Activated T-helper 17 cell treated with anti-CD3 and anti-CD28 coated beads, Interleukin-2, amount 50 U/mL, for 72 hours (primary cell): Measurements from ENCODE around the gene SLC25A48. TPM values are rescaled to one million over a fixed set of nuclear protein-coding genes. Genes with fewer than 3 reads are reported as not detected.

Experiments used
- ATAC-seq: fragments of 150-1000 bp; cut with Tn5 transposase; replicated peaks from 2 replicates; pipeline ENCODE4 v1.10.0; 2021; ENCODE audit warnings: mild to moderate bottlenecking, moderate library complexity
- H3K27ac Mint-ChIP-seq: one replicate; pipeline ENCODE4 v1.8.0; 2022; ENCODE audit warnings: mixed read lengths
- H3K27me3 Mint-ChIP-seq: one replicate; pipeline ENCODE4 v1.8.0; 2022; ENCODE audit warnings: mixed read lengths
- H3K36me3 Mint-ChIP-seq: one replicate; pipeline ENCODE4 v1.8.0; 2022; ENCODE audit warnings: low read depth, mild to moderate bottlenecking, mixed read lengths
- H3K4me1 Mint-ChIP-seq: one replicate; pipeline ENCODE4 v1.8.0; 2022; ENCODE audit warnings: mixed read lengths
- H3K4me3 Mint-ChIP-seq: one replicate; pipeline ENCODE4 v1.8.0; 2022; ENCODE audit warnings: mild to moderate bottlenecking, mixed read lengths
- H3K9me3 Mint-ChIP-seq: one replicate; pipeline ENCODE4 v1.8.0; 2022; ENCODE audit warnings: mixed read lengths
- total RNA-seq, 2 donors: library from RNA; stranded (reverse); gene quantifications; one replicate each; pipeline ENCODE4 v1.2.3, GENCODE V29; 2022

The SLC25A48 gene
- total RNA-seq, 2 donors from 2014 or later, result not detected

DNA sequence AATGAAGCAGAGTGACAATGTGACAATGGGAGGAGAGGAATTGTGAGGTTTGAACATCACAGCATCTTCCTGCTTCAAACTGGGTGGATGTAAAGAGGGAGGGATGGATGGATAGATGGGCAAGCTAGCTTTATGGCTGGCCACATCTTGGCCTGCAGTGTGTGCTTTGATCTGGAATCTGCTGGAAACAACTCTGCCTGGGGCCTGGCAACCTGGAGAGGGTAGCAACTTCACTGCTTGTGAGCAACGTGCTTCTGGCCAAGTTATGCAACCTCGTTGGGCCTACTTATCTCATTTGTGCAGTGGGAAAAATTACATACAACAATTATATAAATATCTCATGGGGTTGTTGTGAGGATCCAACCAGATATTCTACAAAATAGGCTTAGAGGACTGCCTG is 55.8 kb downstream of the SLC25A48 start:
- Mint-ChIP-seq H3K4me3 (no peak overlapping the region), H3K9me3 (no peaks in the 10 kb centered on the region), H3K36me3 (no peaks in the 10 kb centered on the region), H3K4me1 (peaks cover 10% of the 10 kb centered on the region), H3K27ac (no peak overlapping the region), H3K27me3 (peaks cover 21% of the 10 kb centered on the region)
- ATAC-seq, result no peak

- ATAC-seq, result peak; percentile 96
- Mint-ChIP-seq H3K27me3 (peaks cover 19% of the 10 kb centered on the region), H3K27ac (no peak overlapping the region), H3K4me3 (peak overlapping the region; percentile 23), H3K9me3 (no peaks in the 10 kb centered on the region), H3K4me1 (peaks cover 13% of the 10 kb centered on the region), H3K36me3 (no peaks in the 10 kb centered on the region)
Measured at GRCh38 chr5:135890867-135891266, 56.4 kb downstream of the SLC25A48 start.

DNA sequence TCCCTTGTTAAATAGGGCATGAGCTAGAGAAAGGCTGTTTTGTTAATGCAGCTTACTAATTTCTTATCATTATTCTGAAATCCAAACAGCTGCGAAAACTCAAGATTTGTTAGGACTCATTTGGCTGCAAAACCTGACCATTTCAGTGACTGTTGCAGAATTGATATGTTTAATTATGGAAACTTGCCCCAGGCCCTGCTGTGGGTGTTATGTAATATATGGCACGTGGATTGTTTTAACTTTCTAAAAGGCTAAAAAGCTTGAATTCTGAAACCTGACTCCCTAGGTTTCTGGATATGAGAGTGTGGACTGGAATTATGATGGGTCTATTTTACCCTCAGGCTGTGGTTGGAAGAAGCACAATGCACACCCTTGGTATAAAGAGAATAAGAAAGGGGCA is 56.8 kb downstream of the SLC25A48 start:
- Mint-ChIP-seq H3K4me3 (no peak overlapping the region), H3K36me3 (no peaks in the 10 kb centered on the region), H3K27me3 (peaks cover 23% of the 10 kb centered on the region), H3K4me1 (peaks cover 17% of the 10 kb centered on the region), H3K9me3 (no peaks in the 10 kb centered on the region), H3K27ac (no peak overlapping the region)
- ATAC-seq, result no peak

DNA sequence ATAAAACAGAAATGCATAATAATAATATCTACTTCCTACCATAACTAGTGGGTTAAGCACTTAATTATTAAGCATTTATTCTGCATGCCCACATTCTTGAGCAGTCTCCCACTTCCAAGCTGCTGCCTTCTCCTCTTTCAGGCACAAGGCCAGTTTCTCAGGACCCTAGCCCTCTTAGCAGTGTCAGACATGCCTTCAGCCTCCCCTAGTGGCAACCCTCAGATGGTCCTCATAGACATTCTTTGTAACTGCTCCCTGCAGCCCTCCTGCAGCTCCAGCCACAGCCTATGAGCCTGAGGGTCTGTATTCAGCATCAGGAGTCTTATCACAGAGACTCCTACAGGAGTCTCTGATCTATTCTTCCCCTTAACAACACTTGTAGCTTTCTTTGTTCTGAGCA is 57.3 kb downstream of the SLC25A48 start:
- ATAC-seq, result no peak
- Mint-ChIP-seq H3K36me3 (no peaks in the 10 kb centered on the region), H3K4me3 (no peak overlapping the region), H3K27ac (no peak overlapping the region), H3K27me3 (peaks cover 25% of the 10 kb centered on the region), H3K4me1 (peaks cover 17% of the 10 kb centered on the region), H3K9me3 (no peaks in the 10 kb centered on the region)

GRCh38 chr5:135894276-135894675 is 59.8 kb downstream of the SLC25A48 start:
- peaks cover 43% of the 10 kb centered on the region for H3K27me3 Mint-ChIP-seq

GRCh38 chr5:135894789-135895188 is 60.3 kb downstream of the SLC25A48 start:
- H3K27me3 Mint-ChIP-seq, result peaks cover 47% of the 10 kb centered on the region
- no peaks in the 10 kb centered on the region for H3K36me3 Mint-ChIP-seq
- no peak overlapping the region for H3K27ac Mint-ChIP-seq
- no peak for ATAC-seq
- H3K4me3 Mint-ChIP-seq, result no peak overlapping the region
- H3K9me3 Mint-ChIP-seq, result peaks cover under 1% of the 10 kb centered on the region
- H3K4me1 Mint-ChIP-seq, result peaks cover 19% of the 10 kb centered on the region

More at GRCh38 chr5:135894276-135894675, 59.8 kb downstream of the SLC25A48 start:
- Mint-ChIP-seq H3K9me3 (no peaks in the 10 kb centered on the region), H3K27ac (no peak overlapping the region), H3K36me3 (no peaks in the 10 kb centered on the region), H3K4me3 (no peak overlapping the region), H3K4me1 (peaks cover 17% of the 10 kb centered on the region)
- ATAC-seq, result no peak

DNA sequence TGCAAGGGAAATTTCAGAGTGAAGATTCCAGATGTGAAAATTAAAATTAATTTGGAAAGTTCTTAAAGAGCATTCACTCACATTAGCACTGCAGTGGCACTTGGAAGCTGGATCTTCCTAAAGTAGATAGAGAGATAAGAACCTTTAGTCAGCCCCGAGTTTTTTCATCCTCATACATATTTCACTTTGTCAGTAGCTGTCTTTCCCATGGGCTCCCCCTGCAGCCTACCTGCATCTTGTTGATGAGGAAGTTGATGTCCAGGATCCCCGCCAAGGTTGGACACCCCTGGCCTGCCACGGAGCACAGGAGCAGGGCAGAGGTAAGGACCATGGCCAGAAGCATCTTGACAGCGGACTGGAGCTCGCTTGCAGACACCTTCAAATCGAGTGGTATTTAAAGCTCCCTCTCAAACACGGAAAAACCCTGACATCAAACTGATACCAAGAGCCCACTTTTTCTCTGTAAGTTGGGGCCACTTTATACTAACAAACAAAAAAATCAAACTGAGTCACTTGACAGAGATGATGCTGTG is 61.1 kb downstream of the SLC25A48 start, which contains the start of gene IL9:
IL9 (minus strand) TSS at position 368 of the 533 bp plus-strand sequence; CDS start at position 343, 25 bp downstream.
- peaks cover 3% of the 10 kb centered on the region for H3K9me3 Mint-ChIP-seq
- no peak for ATAC-seq
- no peak within 1 kb of the TSS for H3K27ac Mint-ChIP-seq
- H3K27me3 Mint-ChIP-seq, result peaks cover 50% of the 10 kb centered on the region
- H3K36me3 Mint-ChIP-seq, result no peaks in the 10 kb centered on the region
- H3K4me1 Mint-ChIP-seq, result peaks cover 22% of the 10 kb centered on the region
- H3K4me3 Mint-ChIP-seq, result no peak within 1 kb of the TSS

DNA sequence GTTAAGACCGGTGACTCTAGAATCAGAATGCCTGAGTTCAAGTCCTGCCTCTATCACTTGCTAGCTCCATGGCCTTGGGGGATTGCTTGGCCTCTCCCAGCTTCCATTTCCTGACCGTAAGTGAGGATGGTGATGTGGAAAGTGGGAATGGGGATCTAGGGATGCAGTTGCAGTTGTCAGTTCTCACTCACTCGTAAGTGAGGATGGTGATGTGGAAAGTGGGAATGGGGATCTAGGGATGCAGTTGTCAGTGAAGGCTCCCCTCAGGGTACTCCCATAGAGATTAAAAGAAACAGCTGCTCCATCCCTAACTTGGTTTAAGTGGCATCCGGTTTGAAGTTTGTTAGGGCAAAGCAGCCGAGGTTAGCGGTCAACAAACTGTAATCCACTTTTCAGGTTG is 64.2 kb downstream of the SLC25A48 start:
- peaks cover 60% of the 10 kb centered on the region for H3K27me3 Mint-ChIP-seq

DNA sequence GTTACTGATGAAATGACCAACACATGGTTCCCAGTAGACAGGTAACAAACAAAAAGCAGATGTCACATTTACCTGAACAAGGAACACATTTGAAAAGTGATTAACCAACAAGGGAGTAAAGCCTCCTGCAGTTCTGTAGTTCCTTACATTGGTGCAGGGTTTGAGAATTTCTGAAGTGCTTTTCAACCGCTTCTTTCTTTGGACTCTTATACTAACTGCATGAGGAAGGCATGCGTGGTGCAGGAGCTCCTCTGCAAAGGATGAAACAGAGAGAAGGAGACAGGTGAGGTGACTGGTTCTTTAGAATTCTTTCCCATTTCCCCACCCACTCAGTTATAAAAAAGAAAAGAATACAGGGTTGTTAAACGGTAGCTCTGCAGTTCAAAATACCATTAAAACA is 65.8 kb downstream of the SLC25A48 start:
- no peak for ATAC-seq
- peaks cover 56% of the 10 kb centered on the region for H3K27me3 Mint-ChIP-seq
- no peaks in the 10 kb centered on the region for H3K36me3 Mint-ChIP-seq
- peaks cover 3% of the 10 kb centered on the region for H3K9me3 Mint-ChIP-seq
- H3K27ac Mint-ChIP-seq, result no peak overlapping the region
- peaks cover 12% of the 10 kb centered on the region for H3K4me1 Mint-ChIP-seq
- H3K4me3 Mint-ChIP-seq, result no peak overlapping the region

More for the DNA sequence above, 64.2 kb downstream of the SLC25A48 start:
- Mint-ChIP-seq H3K36me3 (no peaks in the 10 kb centered on the region), H3K4me1 (peaks cover 12% of the 10 kb centered on the region), H3K9me3 (peaks cover 3% of the 10 kb centered on the region), H3K4me3 (no peak overlapping the region), H3K27ac (no peak overlapping the region)
- no peak for ATAC-seq

- Mint-ChIP-seq H3K27ac (no peak overlapping the region), H3K9me3 (peaks cover 3% of the 10 kb centered on the region), H3K4me3 (no peak overlapping the region), H3K4me1 (peaks cover 5% of the 10 kb centered on the region), H3K27me3 (peaks cover 48% of the 10 kb centered on the region), H3K36me3 (no peaks in the 10 kb centered on the region)
- ATAC-seq, result no peak
Measured at GRCh38 chr5:135901633-135902032, 67.2 kb downstream of the SLC25A48 start.

DNA sequence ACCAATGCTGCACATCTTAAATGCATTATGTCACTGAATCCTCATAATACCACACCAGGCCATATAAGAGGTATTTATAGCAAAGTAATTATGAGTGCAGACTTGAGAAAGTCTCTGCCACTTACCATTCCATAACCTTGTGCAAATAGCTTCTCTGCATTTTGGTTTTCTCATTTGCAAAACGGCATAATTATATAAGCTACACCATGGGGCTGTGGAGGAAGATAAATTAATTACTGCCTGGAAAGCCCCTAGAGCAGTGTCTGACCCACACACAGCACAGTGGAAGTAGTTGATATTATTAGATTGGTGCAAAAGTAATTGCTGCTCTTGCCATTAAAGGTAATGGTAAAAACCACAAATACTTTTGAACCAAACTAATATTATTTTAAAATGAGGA is 70.7 kb downstream of the SLC25A48 start:
- H3K36me3 Mint-ChIP-seq, result no peaks in the 10 kb centered on the region
- ATAC-seq, result no peak
- peaks cover 36% of the 10 kb centered on the region for H3K27me3 Mint-ChIP-seq
- no peaks in the 10 kb centered on the region for H3K9me3 Mint-ChIP-seq
- H3K4me3 Mint-ChIP-seq, result no peak overlapping the region
- H3K27ac Mint-ChIP-seq, result no peak overlapping the region
- H3K4me1 Mint-ChIP-seq, result no peaks in the 10 kb centered on the region

GRCh38 chr5:135913713-135914626 is 79.5 kb downstream of the SLC25A48 start:
- no peaks in the 10 kb centered on the region for H3K36me3 Mint-ChIP-seq
- ATAC-seq, result peak; percentile 76
- H3K4me3 Mint-ChIP-seq, result no peak overlapping the region
- peaks cover 41% of the 10 kb centered on the region for H3K27me3 Mint-ChIP-seq
- no peak overlapping the region for H3K27ac Mint-ChIP-seq
- no peaks in the 10 kb centered on the region for H3K9me3 Mint-ChIP-seq
- H3K4me1 Mint-ChIP-seq, result peaks cover 9% of the 10 kb centered on the region

DNA sequence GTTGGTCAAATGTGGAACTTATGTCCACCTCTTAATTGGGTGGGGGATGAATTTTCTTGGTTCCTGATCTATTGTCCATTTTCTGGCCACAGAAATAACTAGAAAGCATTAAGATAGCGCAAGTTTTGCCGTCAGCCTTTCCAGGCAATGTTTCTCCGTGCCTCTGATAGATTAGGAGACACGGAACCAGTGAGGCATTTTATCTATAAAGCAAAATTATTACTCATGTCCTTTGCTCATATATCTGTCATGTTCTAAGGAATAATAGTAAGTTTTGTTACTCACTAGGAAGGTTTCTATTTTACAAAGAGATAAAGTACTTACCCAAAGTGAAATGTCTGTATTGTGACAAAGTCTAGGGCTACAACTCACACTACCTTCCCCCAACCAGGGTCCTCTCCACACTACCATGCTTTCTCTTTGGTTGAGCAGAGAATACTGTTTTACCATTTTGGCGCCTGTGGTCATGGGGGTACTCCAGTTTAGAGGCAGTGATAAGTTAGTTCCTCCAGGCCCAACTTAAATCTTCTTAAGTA is 81.1 kb downstream of the SLC25A48 start:
- no peak overlapping the region for H3K27ac Mint-ChIP-seq

DNA sequence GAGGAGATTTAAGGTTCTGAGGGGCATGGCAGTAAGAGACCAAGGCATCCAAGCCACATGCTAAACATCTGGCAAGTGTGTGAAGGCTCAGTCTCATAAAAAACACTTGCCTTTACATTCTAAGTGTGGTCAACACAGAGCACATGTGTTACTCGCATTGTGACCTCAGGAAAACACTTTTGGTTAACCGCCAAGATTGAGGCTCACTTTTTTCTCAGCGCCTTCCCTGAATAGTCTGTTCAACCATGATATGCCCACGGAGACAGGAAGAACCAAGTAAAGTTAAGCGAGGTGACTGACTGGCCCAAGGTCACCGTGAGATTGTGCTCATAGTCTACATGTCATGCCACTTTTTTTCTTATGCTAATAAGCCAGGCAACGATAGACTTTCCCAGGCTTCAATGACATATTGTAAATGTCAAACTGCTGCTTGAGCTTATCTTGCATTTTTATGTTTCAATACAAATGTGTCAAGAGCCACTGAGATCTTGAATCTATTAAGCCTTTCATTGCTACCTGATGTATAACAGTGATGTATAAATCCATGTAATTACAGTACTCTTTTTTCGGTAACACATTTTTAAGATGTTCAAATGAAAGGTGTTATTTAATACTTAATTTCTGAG is 82.3 kb downstream of the SLC25A48 start:
- peaks cover 38% of the 10 kb centered on the region for H3K27me3 Mint-ChIP-seq
- H3K36me3 Mint-ChIP-seq, result no peaks in the 10 kb centered on the region
- H3K9me3 Mint-ChIP-seq, result no peaks in the 10 kb centered on the region
- no peak overlapping the region for H3K27ac Mint-ChIP-seq
- peak overlapping the region; percentile 7 for H3K4me3 Mint-ChIP-seq
- H3K4me1 Mint-ChIP-seq, result peaks cover 9% of the 10 kb centered on the region
- peak; percentile 36 for ATAC-seq

More for the DNA sequence above, 81.1 kb downstream of the SLC25A48 start:
- peaks cover 40% of the 10 kb centered on the region for H3K27me3 Mint-ChIP-seq
- H3K9me3 Mint-ChIP-seq, result no peaks in the 10 kb centered on the region
- H3K36me3 Mint-ChIP-seq, result no peaks in the 10 kb centered on the region
- peaks cover 9% of the 10 kb centered on the region for H3K4me1 Mint-ChIP-seq
- H3K4me3 Mint-ChIP-seq, result peak overlapping the region; percentile 7
- ATAC-seq, result peak; percentile 53
